HG02884 (cell line): Measurements from ENCODE around the gene TRAK1.

Experiments used
- ATAC-seq: cut with Tn5 transposase; IDR thresholded peaks from one replicate; pipeline ENCODE4 v1.9.1; 2021; ENCODE audit warnings: mild to moderate bottlenecking, moderate library complexity; ENCODE audit not compliant: unreplicated experiment

Gene TRAK1

GRCh38 chr3:42120866-42121265 is 29.7 kb downstream of the TRAK1 start:
- no peak for ATAC-seq

GRCh38 chr3:42122261-42123011 is 31.3 kb downstream of the TRAK1 start:
- ATAC-seq = no peak

GRCh38 chr3:42123012-42123581 is 31.9 kb downstream of the TRAK1 start:
- ATAC-seq = no peak

- no peak for ATAC-seq
Measured at GRCh38 chr3:42123824-42124658, 32.9 kb downstream of the TRAK1 start.

GRCh38 chr3:42127226-42127625 is 36.1 kb downstream of the TRAK1 start:
- ATAC-seq = no peak

GRCh38 chr3:42128526-42128925 is 37.4 kb downstream of the TRAK1 start:
- ATAC-seq = no peak

- no peak for ATAC-seq
Measured at GRCh38 chr3:42129014-42129953, 38.1 kb downstream of the TRAK1 start.

- no peak for ATAC-seq
Measured at GRCh38 chr3:42130007-42130328, 38.8 kb downstream of the TRAK1 start.

- no peak for ATAC-seq
Measured at GRCh38 chr3:42130329-42131070, 39.3 kb downstream of the TRAK1 start.

- no peak for ATAC-seq
Measured at GRCh38 chr3:42133500-42134298, 42.5 kb downstream of the TRAK1 start.

- no peak for ATAC-seq
Measured at GRCh38 chr3:42134867-42135464, 43.8 kb downstream of the TRAK1 start.

- no peak for ATAC-seq
Measured at GRCh38 chr3:42139621-42140453, 48.7 kb downstream of the TRAK1 start.

GRCh38 chr3:42140665-42141203 is 49.6 kb downstream of the TRAK1 start:
- no peak for ATAC-seq

- no peak for ATAC-seq
Measured at GRCh38 chr3:42143440-42143839, 52.3 kb downstream of the TRAK1 start.

- no peak for ATAC-seq
Measured at GRCh38 chr3:42144209-42144608, 53.1 kb downstream of the TRAK1 start.

- no peak for ATAC-seq
Measured at GRCh38 chr3:42148086-42148848, 57.1 kb downstream of the TRAK1 start.

GRCh38 chr3:42148982-42149432 is 57.9 kb downstream of the TRAK1 start:
- ATAC-seq = no peak
